NOMO-1 (cell line): Measurements from ENCODE around the gene TICRR.

ENCODE experiments used
- DNase-seq, 2 experiments: peaks; one replicate each; lab custom pipeline; 2025; ENCODE audit not compliant: unreplicated experiment in 2 of 2; lab: John Stamatoyannopoulos, UW

TICRR gene

GRCh38 chr15:89653578-89653977, 78.3 kb downstream of the TICRR start:
- no peak for DNase-seq

DNA sequence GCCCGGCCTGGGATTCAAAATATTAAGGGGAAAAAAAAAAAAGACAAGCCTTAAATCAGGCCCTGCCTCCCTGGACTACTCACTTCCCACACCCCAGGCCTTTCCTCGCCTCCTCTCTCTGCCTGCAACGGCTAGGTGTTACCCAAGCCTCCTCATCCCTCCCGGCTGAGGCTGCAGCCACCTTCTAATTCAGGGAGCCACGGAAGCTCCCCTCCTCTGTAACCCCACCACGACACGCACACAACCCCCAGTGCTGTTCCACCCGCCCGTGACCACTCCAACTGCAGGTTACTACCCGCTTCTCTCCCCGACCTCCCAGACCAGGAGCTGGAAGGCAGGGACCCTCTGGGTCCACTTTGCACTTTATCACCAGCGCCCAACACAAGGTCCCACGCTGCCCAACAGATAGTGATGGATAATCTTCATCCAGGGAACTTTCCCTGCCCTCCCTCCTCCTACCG, 79.1 kb downstream of the TICRR start:
- no peak for DNase-seq

GRCh38 chr15:89654847-89655805, 79.9 kb downstream of the TICRR start, which contains the start of gene KIF7:
TSS of gene KIF7 (minus strand) at chr15:89655467. CDS start at chr15:89652930, 2,537 bp downstream.
- DNase-seq, result peak in 1 of 2 experiments; percentile 16

DNA sequence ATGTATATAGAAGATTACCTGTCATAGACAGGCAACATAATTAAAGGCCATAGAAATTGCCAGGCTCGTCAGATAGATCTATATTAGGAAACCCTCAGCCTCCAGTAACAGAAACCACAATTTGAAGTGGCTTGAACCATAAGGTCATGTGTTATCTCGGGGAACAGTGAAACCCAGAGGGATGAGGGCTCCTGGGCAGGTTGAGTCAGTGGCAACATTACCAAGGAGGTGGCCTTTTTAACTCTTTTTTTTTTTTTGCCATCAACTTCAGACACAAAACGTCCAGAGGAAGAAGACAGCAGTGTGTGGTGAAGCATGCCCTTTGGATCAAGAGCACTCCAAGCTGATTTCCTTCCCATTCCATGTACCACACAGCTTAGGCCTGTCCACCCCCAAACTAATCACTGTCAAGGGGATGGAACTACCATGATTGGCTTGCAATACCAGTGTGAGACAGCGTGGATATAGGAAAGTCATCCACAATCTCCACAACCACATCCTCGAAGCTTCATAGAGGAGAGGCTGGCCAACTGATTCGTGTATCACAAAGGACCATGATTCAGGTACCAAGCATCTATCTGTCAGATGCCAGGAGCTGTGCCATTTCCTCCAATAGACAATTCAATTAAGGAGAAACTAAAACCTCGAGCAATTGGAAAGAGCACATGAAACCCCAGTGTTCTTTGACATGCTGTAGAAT, 81.0 kb downstream of the TICRR start:
- no peak for DNase-seq

GRCh38 chr15:89657686-89658200, 82.5 kb downstream of the TICRR start:
- no peak for DNase-seq

DNA sequence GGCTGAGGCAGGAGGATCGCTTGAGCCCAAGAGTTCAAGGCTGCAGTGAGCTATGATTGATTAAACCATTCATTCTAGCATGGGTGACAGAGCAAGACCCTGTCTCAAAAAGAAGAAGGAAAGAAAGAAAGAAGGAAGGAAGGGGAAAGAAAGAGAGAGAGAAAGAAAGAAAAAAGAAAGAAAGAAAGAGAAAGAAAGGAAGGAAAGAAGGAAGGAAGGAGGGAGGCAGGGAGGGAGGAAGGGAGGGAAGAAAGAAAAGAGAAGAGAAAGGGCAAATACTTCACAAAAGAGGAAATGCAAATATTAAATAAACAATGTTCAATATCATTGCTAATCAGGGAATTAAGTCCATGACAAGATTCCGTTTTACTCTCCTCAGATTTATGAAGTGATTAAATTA, 84.0 kb downstream of the TICRR start:
- no peak for DNase-seq

DNA sequence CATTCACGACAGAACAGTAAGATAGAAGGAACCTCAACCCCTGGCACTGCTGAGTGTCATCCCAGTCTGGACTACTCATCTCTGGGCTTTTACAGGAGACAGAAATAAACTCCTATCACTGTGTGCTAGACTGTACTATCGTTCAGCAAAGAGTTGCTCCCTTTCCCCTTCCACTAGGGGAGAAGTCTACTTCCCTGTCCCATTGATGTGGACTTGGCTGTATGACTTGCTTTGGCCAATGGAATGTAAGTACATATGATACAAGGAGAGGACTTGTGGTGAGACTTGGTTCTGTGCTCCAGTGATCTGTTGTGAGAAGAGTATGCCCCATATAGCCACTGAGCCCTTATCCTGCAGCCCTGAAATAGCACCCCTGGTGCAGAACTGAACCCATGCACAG, 85.3 kb downstream of the TICRR start:
- no peak for DNase-seq

DNA sequence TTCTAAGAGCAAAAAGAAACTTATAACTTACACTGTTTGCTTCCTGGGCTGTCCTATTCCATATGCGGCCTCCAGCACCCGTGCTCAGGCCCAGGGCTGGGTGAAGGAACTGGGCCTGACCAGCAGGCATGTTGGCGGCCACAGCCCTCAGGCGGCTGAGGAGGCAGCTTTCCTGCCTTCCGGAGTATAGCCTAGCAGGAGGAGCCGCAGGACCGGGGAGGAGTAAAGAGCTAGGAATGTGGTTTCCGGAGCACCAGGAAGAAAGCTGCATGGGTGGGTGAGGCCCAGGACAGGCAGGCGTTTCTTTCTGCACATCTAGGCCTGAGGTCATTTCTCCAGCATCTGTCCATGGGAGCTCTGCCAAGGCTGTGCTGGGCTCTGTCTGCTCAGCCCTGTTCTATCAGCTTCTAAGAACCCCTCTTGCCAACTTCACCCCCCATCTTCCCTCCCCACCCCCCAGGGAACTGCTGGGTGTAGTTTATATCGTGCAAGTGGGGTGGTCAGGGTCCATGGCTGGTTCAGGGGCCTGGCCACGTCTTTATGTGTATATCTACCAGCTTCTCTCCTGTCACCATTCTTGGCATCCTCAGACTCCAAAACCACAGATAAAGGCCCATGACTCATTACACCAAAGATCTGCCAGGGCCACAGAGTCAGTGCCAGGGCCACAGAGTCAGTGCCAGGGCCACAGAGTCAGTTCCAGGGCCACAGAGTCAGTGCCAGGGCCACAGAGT, 87.8 kb downstream of the TICRR start:
- DNase-seq, result no peak

- DNase-seq, result no peak
These were observed 89.4 kb downstream of the TICRR start for GRCh38 chr15:89664441-89665350.

- DNase-seq, result peak; percentile 9 to 43
These were observed 90.3 kb downstream of the TICRR start for GRCh38 chr15:89665449-89666181.

DNA sequence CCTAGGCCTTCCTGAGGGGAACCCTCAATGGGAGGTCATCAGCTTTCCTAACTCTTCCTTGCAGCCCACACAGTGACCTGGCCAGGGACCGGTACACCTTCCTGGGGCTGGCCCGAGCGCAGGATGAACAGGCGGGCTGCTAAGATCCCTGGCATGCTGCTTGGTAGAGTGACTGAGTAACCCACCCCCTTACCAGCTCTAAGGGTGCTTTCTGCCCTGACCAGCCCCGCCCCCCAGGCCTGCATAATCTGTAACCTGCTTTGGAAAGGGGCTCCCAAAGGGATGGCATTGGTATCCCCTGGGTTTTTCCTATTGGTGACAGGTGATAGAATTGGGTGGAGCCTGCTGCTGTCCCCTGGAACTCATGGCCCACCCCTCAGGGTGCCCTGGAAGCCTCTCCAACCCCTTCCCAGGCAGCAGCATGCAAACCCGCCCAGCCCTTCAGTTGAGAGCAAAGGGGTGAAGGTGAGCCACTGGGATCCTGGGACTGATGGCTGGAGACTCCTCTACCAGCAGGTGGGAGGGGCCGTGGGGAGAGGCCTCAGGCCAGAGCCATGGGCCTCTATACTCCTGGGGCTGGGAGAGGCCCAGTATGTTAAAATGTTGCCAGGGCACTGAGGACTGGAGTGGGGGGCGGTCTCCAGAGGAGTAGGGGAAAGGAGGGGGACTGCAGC, 91.1 kb downstream of the TICRR start:
- no peak for DNase-seq

DNA sequence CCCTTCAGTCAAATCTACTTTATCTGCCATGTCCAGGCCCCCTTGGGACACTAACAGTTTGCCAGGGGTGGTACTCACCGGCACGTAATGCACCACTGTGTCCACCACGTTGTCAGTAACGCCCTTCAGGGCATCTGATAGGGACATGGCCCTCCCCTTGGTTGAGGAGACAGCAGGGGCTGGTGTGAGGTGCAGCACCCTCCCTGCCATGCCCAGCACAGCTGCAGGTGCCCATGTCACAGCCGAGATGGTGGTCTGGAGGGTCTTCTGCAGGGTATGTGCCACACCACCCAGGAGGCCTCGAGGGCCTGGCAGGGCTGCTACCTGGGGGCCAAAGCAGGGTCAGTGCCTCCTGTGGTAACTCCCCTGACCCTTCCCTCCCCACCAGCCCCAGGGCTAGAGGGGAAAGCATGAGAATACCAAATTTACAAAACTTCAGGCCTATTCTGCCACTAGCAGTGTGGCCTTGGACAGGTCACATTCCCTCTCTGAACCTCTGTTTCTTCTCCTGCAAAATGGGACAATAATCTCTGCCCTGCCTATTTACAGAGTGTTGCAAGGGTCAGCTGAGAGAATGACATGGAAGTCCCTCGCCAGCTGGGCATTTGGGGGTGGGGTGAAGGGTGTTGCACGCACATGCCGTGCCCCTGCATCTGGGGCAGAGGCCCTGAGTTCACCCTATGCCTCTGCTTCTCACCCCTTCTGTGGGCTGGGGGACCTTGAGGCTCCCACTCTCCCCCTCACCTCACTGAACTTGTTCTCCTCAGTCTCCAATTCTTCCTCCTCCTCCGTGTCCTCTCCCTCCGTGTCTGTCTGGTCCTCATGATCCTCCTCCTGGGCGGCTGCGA, 91.8 kb downstream of the TICRR start:
- no peak for DNase-seq

DNA sequence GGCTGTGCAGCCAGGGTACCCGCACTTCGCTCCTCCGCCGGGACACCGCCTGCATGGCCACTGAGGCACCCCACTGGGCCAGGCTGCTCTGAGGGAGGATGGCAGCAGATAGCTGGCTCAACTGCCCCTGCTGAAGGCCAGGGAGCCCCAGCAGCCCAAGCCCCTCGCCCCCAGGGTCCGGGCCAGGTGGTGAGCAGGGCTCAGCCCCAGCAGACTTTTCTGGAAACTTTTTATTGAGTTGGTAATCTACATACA, 92.4 kb downstream of the TICRR start:
- DNase-seq, result no peak

- no peak for DNase-seq
These were observed 92.9 kb downstream of the TICRR start for GRCh38 chr15:89668171-89668570.

- DNase-seq, result no peak
These were observed 94.1 kb downstream of the TICRR start for GRCh38 chr15:89669309-89669865.

DNA sequence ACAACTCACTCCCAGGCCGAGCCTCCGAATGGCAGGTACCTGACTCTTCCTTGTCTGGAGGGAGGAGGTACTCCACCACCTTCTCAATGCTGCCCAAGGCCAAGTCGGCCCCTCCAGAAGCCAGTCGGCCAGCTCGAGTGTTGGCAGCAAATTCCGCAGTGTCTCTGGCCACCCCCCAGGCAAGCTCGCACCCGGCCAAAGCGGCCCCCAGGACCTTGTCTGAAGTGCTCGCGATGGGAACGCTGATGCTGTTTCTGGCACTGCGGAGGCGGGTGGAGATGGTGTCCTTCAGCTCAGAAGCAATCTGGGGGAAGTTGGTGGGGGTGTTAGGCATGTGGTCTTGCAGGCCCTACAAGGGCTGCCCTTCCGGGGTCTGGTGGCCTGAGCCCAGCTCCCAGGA, 94.7 kb downstream of the TICRR start:
- no peak for DNase-seq

DNA sequence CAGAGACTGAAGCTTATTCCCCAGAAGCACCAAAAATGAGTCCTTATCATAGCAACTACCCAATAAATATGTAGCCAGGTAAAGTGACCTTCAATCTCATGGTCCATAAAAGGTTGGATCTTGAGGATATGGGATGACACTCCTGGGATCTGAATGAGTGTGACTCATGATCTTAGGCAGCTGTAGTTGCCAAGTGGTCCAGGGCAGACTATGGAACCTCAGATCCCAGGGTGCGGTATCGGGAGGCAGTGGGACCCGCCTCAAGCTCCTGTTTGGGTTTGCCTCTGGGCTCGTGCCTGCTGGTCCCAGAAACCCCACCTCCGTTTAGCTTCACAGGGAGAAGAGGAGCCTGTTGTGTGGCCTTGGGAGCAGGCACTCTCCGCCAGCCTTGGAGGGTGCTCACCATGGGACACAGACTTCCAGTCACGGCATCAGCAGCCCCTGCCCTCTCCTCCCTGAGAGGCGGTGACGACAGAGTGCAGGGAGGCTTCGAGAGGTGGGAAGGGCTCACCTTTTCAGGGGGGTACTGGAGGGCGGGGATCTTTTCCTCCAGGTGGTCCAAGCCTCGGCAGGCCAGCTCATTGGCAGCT, 95.8 kb downstream of the TICRR start:
- DNase-seq, result no peak
